Measurements from ENCODE around the gene GALNT4. TPM values are rescaled to one million over a fixed set of nuclear protein-coding genes. Genes with fewer than 3 reads are reported as not detected.

Gene GALNT4
- total RNA-seq, 1 experiment from 2014 or later = 3.7 TPM

- DNase-seq = no peak
- no peaks in the 10 kb centered on the region for H3K27me3 ChIP-seq (ENCODE audit: insufficient read depth, low read depth)
- H3K4me1 ChIP-seq (replicated peaks; ENCODE audit: insufficient read depth) = no peaks in the 10 kb centered on the region
- H3K4me3 ChIP-seq = no peak overlapping the region
- H3K9me2 ChIP-seq (ENCODE audit: insufficient read depth) = no peaks in the 10 kb centered on the region
- intact Hi-C loops (cut with micrococcal nuclease; ENCODE audit: unreplicated experiment) = no loop called here
- no peaks in the 10 kb centered on the region for H3F3A ChIP-seq (ENCODE audit: insufficient read depth, low read depth)
- POLR2A ChIA-PET (ENCODE audit: unreplicated experiment) = no interaction called here
- H3K36me3 ChIP-seq (ENCODE audit: low read depth) = no peaks in the 10 kb centered on the region
- no peaks in the 10 kb centered on the region for H3K9me3 ChIP-seq (ENCODE audit: insufficient read depth, low read depth)
- no peak overlapping the region for H3K27ac ChIP-seq
- CTCF ChIA-PET = no interaction called here
- TF ChIP-seq CTCF (conservative IDR thresholded peaks at IDR 0.05) (no peak), EZH2 (IDR thresholded peaks at IDR 0.05; ENCODE audit: low read depth) (no peak)
- no peaks in the 10 kb centered on the region for H4K20me1 ChIP-seq (ENCODE audit: insufficient read depth)
- H3K4me2 ChIP-seq = no peak overlapping the region
- no peak overlapping the region for H2AFZ ChIP-seq
- no TSS peak for BruUV-seq (replicated peaks)
- peaks cover 9% of the 10 kb centered on the region; the same call in 1 of the 2 replicates for H3K79me2 ChIP-seq (ENCODE audit: low read depth)
Observed at GRCh38 chr12:89514751-89515150, 9.8 kb downstream of the GALNT4 start.

- no peaks in the 10 kb centered on the region for H3K9me3 ChIP-seq (ENCODE audit: insufficient read depth, low read depth)
- TF ChIP-seq EZH2 (IDR thresholded peaks at IDR 0.05; ENCODE audit: low read depth) = no peak
- TF ChIP-seq CTCF (conservative IDR thresholded peaks at IDR 0.05) = no peak
- no peaks in the 10 kb centered on the region for H3K79me2 ChIP-seq (ENCODE audit: low read depth)
- H3K27ac ChIP-seq = no peak overlapping the region
- H3K36me3 ChIP-seq (ENCODE audit: low read depth) = no peaks in the 10 kb centered on the region
- no TSS peak for BruUV-seq (replicated peaks)
- H3K4me3 ChIP-seq = no peak overlapping the region
- ChIA-PET CTCF (no interaction called here), POLR2A (ENCODE audit: unreplicated experiment) (no interaction called here)
- no peaks in the 10 kb centered on the region for H3F3A ChIP-seq (ENCODE audit: insufficient read depth, low read depth)
- H3K27me3 ChIP-seq (ENCODE audit: insufficient read depth, low read depth) = no peaks in the 10 kb centered on the region
- H4K20me1 ChIP-seq (ENCODE audit: insufficient read depth) = no peaks in the 10 kb centered on the region
- H3K4me2 ChIP-seq = no peak overlapping the region
- H2AFZ ChIP-seq = no peak overlapping the region
- no peaks in the 10 kb centered on the region for H3K4me1 ChIP-seq (replicated peaks; ENCODE audit: insufficient read depth)
- H3K9me2 ChIP-seq (ENCODE audit: insufficient read depth) = no peaks in the 10 kb centered on the region
- intact Hi-C loops (cut with micrococcal nuclease; ENCODE audit: unreplicated experiment) = no loop called here
- no peak for DNase-seq
Observed at GRCh38 chr12:89513544-89513943, 11.1 kb downstream of the GALNT4 start.

- Histone ChIP-seq H3K27me3 (ENCODE audit: insufficient read depth, low read depth) (no peaks in the 10 kb centered on the region), H3K4me1 (replicated peaks; ENCODE audit: insufficient read depth) (no peaks in the 10 kb centered on the region), H3K9me2 (ENCODE audit: insufficient read depth) (no peaks in the 10 kb centered on the region), H3K4me3 (no peak overlapping the region), H3K9me3 (ENCODE audit: insufficient read depth, low read depth) (no peaks in the 10 kb centered on the region), H3F3A (ENCODE audit: insufficient read depth, low read depth) (no peaks in the 10 kb centered on the region), H4K20me1 (ENCODE audit: insufficient read depth) (no peaks in the 10 kb centered on the region), H3K4me2 (no peak overlapping the region), H2AFZ (no peak overlapping the region), H3K79me2 (ENCODE audit: low read depth) (no peaks in the 10 kb centered on the region), H3K27ac (no peak overlapping the region), H3K36me3 (ENCODE audit: low read depth) (no peaks in the 10 kb centered on the region)
- no TSS peak for BruUV-seq (replicated peaks)
- intact Hi-C loops (cut with micrococcal nuclease; ENCODE audit: unreplicated experiment) = no loop called here
- POLR2A ChIA-PET (ENCODE audit: unreplicated experiment) = interaction anchor here (0.7 kb wide), 1 partner anchor 96 kb away, joined by 4 read pairs; no protein-coding TSS in a partner anchor
- CTCF ChIA-PET = no interaction called here
- TF ChIP-seq CTCF (conservative IDR thresholded peaks at IDR 0.05) (no peak), EZH2 (IDR thresholded peaks at IDR 0.05; ENCODE audit: low read depth) (no peak)
- no peak for DNase-seq
Observed at GRCh38 chr12:89507015-89507824, 17.4 kb downstream of the GALNT4 start.
